H1 (cell line): ENCODE results near the gene AMZ1. TPM values are rescaled to one million over a fixed set of nuclear protein-coding genes. Genes with fewer than 3 reads are reported as not detected.

Experiments
- CTCF ChIA-PET: fragments of 300-600 bp; sonication (Branson Sonifier 250); formaldehyde crosslinking; loops from one replicate; lab custom pipeline; 2021; ENCODE audit not compliant: partially characterized antibody; lab: Charles Lee
- POLR2A ChIA-PET: fragments of 300-600 bp; sonication (Branson Sonifier 250); formaldehyde crosslinking; loops from one replicate; lab custom pipeline; 2021; ENCODE audit warnings: inconsistent platforms; ENCODE audit not compliant: partially characterized antibody; lab: Charles Lee
- DNase-seq, 2 experiments: peaks; one replicate each; pipeline versions ENCODE4 v3.0.0 to v3.0.0-alpha.2; 2010 to 2022; ENCODE audit warnings: low spot score in 2 of 2, low read depth in 1 of 2, mixed read lengths in 1 of 2
- FAIRE-seq: peaks from 2 replicates; lab custom pipeline; 2011; peaks lifted over from hg19 to GRCh38; lab: Jason Lieb, UNC
- H2AFZ ChIP-seq: 2 replicates; pipeline ENCODE4 v1.8.1; 2012; ENCODE audit warnings: low read length, inconsistent platforms
- H2AK5ac ChIP-seq: 2 replicates; pipeline ENCODE4 v1.6.1; 2013; ENCODE audit warnings: low read depth, low read length
- H2BK120ac ChIP-seq: replicated peaks from 2 replicates; pipeline ENCODE3; 2013; ENCODE audit warnings: low read depth, low read length, inconsistent platforms
- H2BK12ac ChIP-seq: 2 replicates; pipeline ENCODE4 v1.6.1; 2013; ENCODE audit warnings: low read depth, low read length
- H2BK15ac ChIP-seq: 2 replicates; pipeline ENCODE4 v1.6.1; 2013; ENCODE audit warnings: low read length
- H2BK20ac ChIP-seq: 2 replicates; pipeline ENCODE4 v1.6.1; 2013; ENCODE audit warnings: low read length
- H2BK5ac ChIP-seq: 2 replicates; pipeline ENCODE4 v1.6.1; 2013; ENCODE audit warnings: low read depth, low read length
- H3K14ac ChIP-seq: 2 replicates; pipeline ENCODE4 v1.6.1; 2013; ENCODE audit warnings: inconsistent platforms; ENCODE audit not compliant: insufficient read length
- H3K18ac ChIP-seq: 2 replicates; pipeline ENCODE4 v1.6.1; 2013; ENCODE audit warnings: low read length; ENCODE audit errors: extremely low read depth
- H3K23ac ChIP-seq: 2 replicates; pipeline ENCODE4 v1.6.1; 2013; ENCODE audit warnings: inconsistent platforms; ENCODE audit not compliant: insufficient read length
- H3K23me2 ChIP-seq: 2 replicates; pipeline ENCODE4 v1.6.1; 2013; ENCODE audit warnings: low read depth, low read length
- H3K27ac ChIP-seq: 2 replicates; pipeline ENCODE4 v1.6.1; 2011; ENCODE audit warnings: low read depth, low read length, inconsistent platforms
- H3K27me3 ChIP-seq, 4 experiments: replicated peaks in 1 of 4; 1 replicate in 1 of 4; 2 replicates in 3 of 4; pipeline versions ENCODE4 v1.6.1 to v1.8.1; 2011 to 2013; ENCODE audit warnings: low read length in 3 of 4, mild to moderate bottlenecking in 3 of 4, inconsistent platforms in 2 of 4, mixed read lengths in 2 of 4, moderate library complexity in 1 of 4; ENCODE audit not compliant: control insufficient read depth in 3 of 4, insufficient read depth in 3 of 4; ENCODE audit errors: extremely low read depth in 1 of 4
- H3K36me3 ChIP-seq, 4 experiments: 2 replicates each; pipeline versions ENCODE4 v1.6.1 to v1.8.1; 2011 to 2013; ENCODE audit warnings: mild to moderate bottlenecking in 4 of 4, low read length in 3 of 4, moderate library complexity in 2 of 4, control low read depth in 1 of 4, inconsistent platforms in 1 of 4; ENCODE audit not compliant: insufficient read depth in 4 of 4, control insufficient read depth in 2 of 4
- H3K4ac ChIP-seq: replicated peaks from 2 replicates; pipeline ENCODE3; 2013; ENCODE audit warnings: low read length, low read depth, mixed read lengths, inconsistent platforms; ENCODE audit not compliant: insufficient read length
- H3K4me1 ChIP-seq, 4 experiments: replicated peaks in 1 of 4; 1 replicate in 1 of 4; 2 replicates in 3 of 4; pipeline versions ENCODE4 v1.6.1 to v1.8.1; 2011 to 2013; ENCODE audit warnings: low read length in 3 of 4, inconsistent platforms in 2 of 4, mixed read lengths in 1 of 4; ENCODE audit not compliant: insufficient read depth in 4 of 4, control insufficient read depth in 3 of 4
- H3K4me2 ChIP-seq, 2 experiments: 2 replicates each; pipeline versions ENCODE4 v1.6.1 to v1.8.1; 2011 to 2013; ENCODE audit warnings: low read depth in 2 of 2, low read length in 2 of 2, control low read depth in 1 of 2, inconsistent platforms in 1 of 2, mild to moderate bottlenecking in 1 of 2; ENCODE audit not compliant: insufficient read depth in 1 of 2
- H3K4me3 ChIP-seq, 4 experiments: fragments of 200-600, 300-600 bp in 1 of 4; sonication (generic), shearing (Covaris generic), sonication (Bioruptor Twin) in 1 of 4; 2 replicates each; pipeline versions ENCODE4 v1.5.1 to v1.8.1; 2011 to 2016; ENCODE audit warnings: low read length in 4 of 4, low read depth in 3 of 4, control low read depth in 2 of 4, inconsistent platforms in 2 of 4, mild to moderate bottlenecking in 2 of 4, mixed read lengths in 1 of 4, moderate library complexity in 1 of 4; ENCODE audit not compliant: insufficient read depth in 2 of 4; ENCODE audit errors: extremely low read depth in 1 of 4
- H3K56ac ChIP-seq: replicated peaks from 2 replicates; pipeline ENCODE3; 2013; ENCODE audit warnings: low read depth, mild to moderate bottlenecking, mixed read lengths, low read length, inconsistent platforms; ENCODE audit not compliant: insufficient read length
- H3K79me1 ChIP-seq: 2 replicates; pipeline ENCODE4 v1.6.1; 2013; ENCODE audit warnings: low read depth, low read length, control low read depth
- H3K79me2 ChIP-seq, 2 experiments: 2 replicates each; pipeline versions ENCODE4 v1.6.1 to v1.8.1; 2012 to 2013; ENCODE audit warnings: low read length in 2 of 2, mild to moderate bottlenecking in 2 of 2, inconsistent platforms in 1 of 2; ENCODE audit not compliant: insufficient read depth in 2 of 2, control insufficient read depth in 1 of 2
- H3K9ac ChIP-seq, 4 experiments: replicated peaks in 1 of 4; 1 replicate in 1 of 4; 2 replicates in 3 of 4; pipeline versions ENCODE4 v1.6.1 to v1.8.1; 2011 to 2013; ENCODE audit warnings: low read depth in 3 of 4, low read length in 3 of 4, control low read depth in 2 of 4, mild to moderate bottlenecking in 2 of 4, moderate library complexity in 2 of 4, inconsistent platforms in 1 of 4; ENCODE audit errors: extremely low read depth in 1 of 4
- H3K9me3 ChIP-seq, 2 experiments: 2 replicates each; pipeline versions ENCODE4 v1.6.1 to v1.8.1; 2012 to 2013; ENCODE audit warnings: mild to moderate bottlenecking in 2 of 2, moderate library complexity in 2 of 2, control low read depth in 1 of 2, inconsistent platforms in 1 of 2, low read depth in 1 of 2, low read length in 1 of 2, mixed read lengths in 1 of 2; ENCODE audit not compliant: insufficient read depth in 2 of 2
- H4K20me1 ChIP-seq, 2 experiments: replicated peaks in 1 of 2; 2 replicates each; pipeline versions ENCODE3 to v1.8.1; 2011 to 2013; ENCODE audit warnings: inconsistent platforms in 2 of 2, low read length in 2 of 2, mild to moderate bottlenecking in 1 of 2; ENCODE audit not compliant: insufficient read depth in 2 of 2, control insufficient read depth in 1 of 2
- H4K5ac ChIP-seq: 2 replicates; pipeline ENCODE4 v1.6.1; 2013; ENCODE audit warnings: low read length, low read depth, mixed read lengths, inconsistent platforms; ENCODE audit not compliant: insufficient read length
- H4K8ac ChIP-seq: 2 replicates; pipeline ENCODE4 v1.8.0; 2013; ENCODE audit warnings: mild to moderate bottlenecking, moderate library complexity, low read length, inconsistent platforms; ENCODE audit not compliant: insufficient read depth; ENCODE audit errors: extremely low read depth
- H4K91ac ChIP-seq: replicated peaks from 2 replicates; pipeline ENCODE3; 2013; ENCODE audit warnings: low read length, mixed read lengths, inconsistent platforms; ENCODE audit not compliant: insufficient read length
- CBX8 ChIP-seq: fragments of 300-800, 300-1000 bp; sonication (generic); IDR thresholded peaks from 2 replicates; pipeline ENCODE4 v1.7.1; 2016; ENCODE audit warnings: low read depth, low read length, borderline replicate concordance
- EGR1 ChIP-seq: IDR thresholded peaks from 2 replicates; pipeline ENCODE4 v1.6.1; 2011; ENCODE audit warnings: low read depth, low read length, borderline replicate concordance
- GTF2F1 ChIP-seq: IDR thresholded peaks from 2 replicates; pipeline ENCODE4 v1.6.1; 2012; ENCODE audit warnings: low read depth, low read length, improper control_type of control experiment, borderline replicate concordance
- HDAC2 ChIP-seq, 2 experiments: fragments of 300-600 bp in 1 of 2; sonication (generic) in 1 of 2; IDR thresholded peaks; 2 replicates each; pipeline ENCODE4 v1.6.1; 2011 to 2012; ENCODE audit warnings: low read depth in 2 of 2, low read length in 2 of 2, mild to moderate bottlenecking in 2 of 2, moderate library complexity in 2 of 2, borderline replicate concordance in 1 of 2, inconsistent platforms in 1 of 2
- KDM1A ChIP-seq: fragments of 200-600, 300-600 bp; sonication (generic); IDR thresholded peaks from 2 replicates; pipeline ENCODE4 v1.7.1; 2016; ENCODE audit warnings: mild to moderate bottlenecking, low read length, borderline replicate concordance
- KDM5A ChIP-seq: fragments of 200-600 bp; IDR thresholded peaks from 2 replicates; pipeline ENCODE4 v1.7.1; 2012; ENCODE audit warnings: mild to moderate bottlenecking, low read length, inconsistent platforms, mixed read lengths
- POU5F1 ChIP-seq: IDR thresholded peaks from 2 replicates; pipeline ENCODE4 v1.6.1; 2011; ENCODE audit warnings: low read depth, mild to moderate bottlenecking, low read length, moderate library complexity
- SAP30 ChIP-seq: fragments of 300-600 bp; sonication (generic); IDR thresholded peaks from 2 replicates; pipeline ENCODE4 v1.7.1; 2012; ENCODE audit warnings: low read length, moderate library complexity, mild to moderate bottlenecking, inconsistent platforms; ENCODE audit not compliant: insufficient read depth, insufficient replicate concordance
- SIRT6 ChIP-seq: IDR thresholded peaks from one replicate; pipeline ENCODE4 v1.7.1; 2012; ENCODE audit warnings: low read length, inconsistent platforms
- WGBS, 2 experiments: shearing (Covaris generic) in 1 of 2; methylation state at CpG; one replicate each; pipeline versions ENCODE4 v1.1.6 to v1.1.7; 2013 to 2015; ENCODE audit warnings: low lambda C conversion rate in 2 of 2, mixed read lengths in 2 of 2, inconsistent platforms in 1 of 2, low coverage in 1 of 2, missing lambda C conversion rate in 1 of 2; ENCODE audit not compliant: insufficient replicate concordance in 2 of 2, insufficient coverage in 1 of 2, insufficient read length in 1 of 2; ENCODE audit errors: extremely low coverage in 1 of 2, missing lambda C conversion rate in 1 of 2; 5-methylcytosine and 5-hydroxymethylcytosine counted together
- polyA plus RNA-seq, 7 experiments: library from polyadenylated mRNA; depleted of rRNA in 3 of 7; stranded (reverse) in 5 of 7; unstranded in 2 of 7; fragments of >200 nt in 5 of 7; fragments of 200-250 nt in 2 of 7; gene quantifications; 1 replicate in 5 of 7; 2 replicates in 1 of 7; 4 replicates in 1 of 7; pipeline versions ENCODE4 v1.2.1 to v1.2.3, GENCODE V29; 2011 to 2013; ENCODE audit warnings: missing spikeins in 2 of 7, mixed read lengths in 2 of 7
- total RNA-seq: library from RNA; stranded (reverse); fragmentation: NEBNext Ultra II Directional; extraction: Animal tissue kit (Norgen Biotek cat#: 25700); gene quantifications from 2 replicates; pipeline ENCODE4 v1.2.1, GENCODE V29; 2021

Gene AMZ1
- total and polyA plus RNA-seq, 2 of the 8 experiments (the other 6 are each of a cell fraction or from before 2014, with no cell fraction given): 0.59 to 1.4 TPM

GRCh38 chr7:2732388-2732787 lies 44.4 kb downstream of the AMZ1 start:
- TF ChIP-seq GTF2F1 (no peak), CBX8 (no peak), SAP30 (no peak), KDM1A (no peak), EGR1 (no peak), HDAC2 (IDR thresholded peaks at IDR 0.05; ENCODE audit: borderline replicate concordance in 1 of 2, low read depth in 2 of 2, low read length in 2 of 2) (no peak), KDM5A (no peak), POU5F1 (no peak), SIRT6 (no peak)
- H3K27ac ChIP-seq: no peak overlapping the region
- FAIRE-seq (no peak), DNase-seq (peak in 1 of 2 experiments; percentile 16)
- no peak overlapping the region for H2AFZ ChIP-seq
- no peak overlapping the region for H4K5ac ChIP-seq
- no peak overlapping the region for H2BK12ac ChIP-seq
- H3K56ac ChIP-seq: no peak overlapping the region
- no peak overlapping the region for H3K4me3 ChIP-seq
- CTCF ChIA-PET: interaction anchor here (0.8 to 5.2 kb wide), 2 partner anchors 13 to 18 kb away, joined by 3 to 27 read pairs; no protein-coding TSS in a partner anchor
- H2BK15ac ChIP-seq: no peak overlapping the region
- peaks cover 0 to 12% (median 6%) of the 10 kb centered on the region in 4 experiments; a peak in 4 of 7 replicates for H3K4me1 ChIP-seq
- 93% methylated on average over 9 of the region's 9 CpGs; no CpG with 5 or more reads in 1 of the 2 experiments for WGBS, 2 experiments
- H2BK120ac ChIP-seq: no peak overlapping the region
- no peaks in the 10 kb centered on the region for H3K27me3 ChIP-seq
- no peak overlapping the region for H3K9ac ChIP-seq
- no peak overlapping the region for H3K23ac ChIP-seq
- H3K36me3 ChIP-seq: peaks cover 7 to 21% (median 16%) of the 10 kb centered on the region in 4 experiments
- H4K91ac ChIP-seq: no peak overlapping the region
- peaks cover 11 to 23% of the 10 kb centered on the region in 2 experiments for H4K20me1 ChIP-seq
- H3K14ac ChIP-seq: no peak overlapping the region
- H3K18ac ChIP-seq: no peak overlapping the region
- no peak overlapping the region for H3K4me2 ChIP-seq
- H3K4ac ChIP-seq: no peak overlapping the region
- POLR2A ChIA-PET: no interaction called here
- H3K9me3 ChIP-seq: no peaks in the 10 kb centered on the region
- peaks cover 15% of the 10 kb centered on the region for H3K79me1 ChIP-seq
- peaks cover 0 to 55% of the 10 kb centered on the region in 2 experiments; a peak in 2 of 4 replicates for H3K79me2 ChIP-seq
- H2AK5ac ChIP-seq: no peak overlapping the region
- no peak overlapping the region for H2BK5ac ChIP-seq
- no peak overlapping the region for H2BK20ac ChIP-seq
- H3K23me2 ChIP-seq: no peaks in the 10 kb centered on the region
- H4K8ac ChIP-seq: no peak overlapping the region
